Measurements from ENCODE around the gene KRT9. TPM values are rescaled to one million over a fixed set of nuclear protein-coding genes. Genes with fewer than 3 reads are reported as not detected.
"Not testable (repeated sequence)": the region's sequence is repeated elsewhere in the genome, so short reads cannot be mapped to it uniquely, and the experiment has no call there.

The KRT9 gene
- total RNA-seq, 2 donors from 2014 or later = not detected

GRCh38 chr17:41544491-41544892, 27.4 kb downstream of the KRT9 start:
- Histone ChIP-seq H3K27ac (peak overlapping the region; percentile 62), H3K27me3 (no peaks in the 10 kb centered on the region), H3K4me3 (no peak overlapping the region), H3K9me3 (no peaks in the 10 kb centered on the region), H3K9ac (ENCODE audit: low read depth in 2 of 2, low read length in 2 of 2) (no peak overlapping the region), H3K36me3 (no peaks in the 10 kb centered on the region), H3K4me1 (peaks cover 18% of the 10 kb centered on the region)
- DNase-seq = peak; percentile 74
- intact Hi-C loops (cut with DNase I) = no loop called here
- TF ChIP-seq CTCF (IDR thresholded peaks at IDR 0.05) = no peak

GRCh38 chr17:41542786-41543185, 29.1 kb downstream of the KRT9 start:
- H3K27ac ChIP-seq = peak overlapping the region; percentile 60
- H3K9me3 ChIP-seq; DNase-seq; H3K27me3 ChIP-seq; H3K4me1 ChIP-seq; H3K4me3 ChIP-seq; intact Hi-C loops (cut with DNase I); H3K9ac ChIP-seq (ENCODE audit: low read depth in 2 of 2, low read length in 2 of 2); H3K36me3 ChIP-seq: not testable (repeated sequence)

GRCh38 chr17:41542357-41542756, 29.5 kb downstream of the KRT9 start:
- Histone ChIP-seq H3K4me1 (peaks cover 10% of the 10 kb centered on the region), H3K27me3 (no peaks in the 10 kb centered on the region), H3K9me3 (no peaks in the 10 kb centered on the region), H3K36me3 (no peaks in the 10 kb centered on the region), H3K9ac (ENCODE audit: low read depth in 2 of 2, low read length in 2 of 2) (no peak overlapping the region), H3K4me3 (no peak overlapping the region), H3K27ac (peak overlapping the region; percentile 60)
- intact Hi-C loops (cut with DNase I) = no loop called here
- DNase-seq = no peak
- TF ChIP-seq CTCF (IDR thresholded peaks at IDR 0.05) = no peak

- no peak for TF ChIP-seq CTCF (IDR thresholded peaks at IDR 0.05)
- Histone ChIP-seq H3K9me3 (no peaks in the 10 kb centered on the region), H3K36me3 (no peaks in the 10 kb centered on the region), H3K27me3 (no peaks in the 10 kb centered on the region), H3K9ac (ENCODE audit: low read depth in 2 of 2, low read length in 2 of 2) (no peak overlapping the region), H3K4me1 (peaks cover 10% of the 10 kb centered on the region), H3K4me3 (no peak overlapping the region), H3K27ac (no peak overlapping the region)
- no peak for DNase-seq
- intact Hi-C loops (cut with DNase I) = no loop called here
Observed at GRCh38 chr17:41540921-41541625, 30.8 kb downstream of the KRT9 start.

- Histone ChIP-seq H3K27me3 (no peaks in the 10 kb centered on the region), H3K4me3 (no peak overlapping the region), H3K4me1 (peaks cover 14% of the 10 kb centered on the region), H3K9ac (ENCODE audit: low read depth in 2 of 2, low read length in 2 of 2) (no peak overlapping the region), H3K9me3 (no peaks in the 10 kb centered on the region), H3K27ac (no peak overlapping the region), H3K36me3 (no peaks in the 10 kb centered on the region)
- DNase-seq = no peak
- no peak for TF ChIP-seq CTCF (IDR thresholded peaks at IDR 0.05)
- intact Hi-C loops (cut with DNase I) = no loop called here
Observed at GRCh38 chr17:41539979-41540701, 31.7 kb downstream of the KRT9 start.

GRCh38 chr17:41539071-41539492, 32.8 kb downstream of the KRT9 start:
- no peak for DNase-seq
- TF ChIP-seq CTCF (IDR thresholded peaks at IDR 0.05) = no peak
- Histone ChIP-seq H3K9me3 (no peaks in the 10 kb centered on the region), H3K4me1 (peaks cover 4% of the 10 kb centered on the region), H3K9ac (ENCODE audit: low read depth in 2 of 2, low read length in 2 of 2) (no peak overlapping the region), H3K27me3 (no peaks in the 10 kb centered on the region), H3K36me3 (no peaks in the 10 kb centered on the region), H3K4me3 (no peak overlapping the region), H3K27ac (no peak overlapping the region)
- intact Hi-C loops (cut with DNase I) = no loop called here
